ENCODE measurements around the gene FRMD3. TPM values are rescaled to one million over a fixed set of nuclear protein-coding genes. Genes with fewer than 3 reads are reported as not detected.

Gene FRMD3
- total RNA-seq, 1 experiment from 2014 or later = 1.4 TPM

- POLR2A ChIA-PET = no interaction called here
- no peak for TF ChIP-seq NFE2L1 (CRISPR knock-in tag; IDR thresholded peaks at IDR 0.05)
- no peak for TF ChIP-seq RELA (CRISPR knock-in tag; IDR thresholded peaks at IDR 0.05; ENCODE audit: borderline replicate concordance)
- no peak for TF ChIP-seq GTF2I (CRISPR knock-in tag; conservative IDR thresholded peaks at IDR 0.05)
- no peak for TF ChIP-seq ZNF232 (CRISPR knock-in tag; IDR thresholded peaks at IDR 0.05)
- no peak for TF ChIP-seq ZNF396 (CRISPR knock-in tag; IDR thresholded peaks at IDR 0.05; ENCODE audit: borderline replicate concordance)
- TF ChIP-seq SMAD4 (CRISPR knock-in tag; IDR thresholded peaks at IDR 0.05) = no peak
- no peak for TF ChIP-seq CTCF (IDR thresholded peaks at IDR 0.05)
- no peak for TF ChIP-seq ZNF671 (CRISPR knock-in tag; IDR thresholded peaks at IDR 0.05)
- TF ChIP-seq ARID4B (CRISPR knock-in tag; IDR thresholded peaks at IDR 0.05; ENCODE audit: borderline replicate concordance) = no peak
- TF ChIP-seq JAZF1 (CRISPR knock-in tag; IDR thresholded peaks at IDR 0.05) = no peak
- TF ChIP-seq E2F1 (CRISPR knock-in tag; IDR thresholded peaks at IDR 0.05) = no peak
- TF ChIP-seq ZSCAN18 (CRISPR knock-in tag; IDR thresholded peaks at IDR 0.05) = no peak
- H3K27me3 Mint-ChIP-seq (ENCODE audit: low read depth) = no peaks in the 10 kb centered on the region
- H3K9me3 Mint-ChIP-seq = no peaks in the 10 kb centered on the region
- DNase-seq (ENCODE audit: low spot score) (no peak), ATAC-seq (no peak; the same call in 1 of the 2 replicates)
- no peaks in the 10 kb centered on the region for H3K36me3 Mint-ChIP-seq
- no peak overlapping the region for H3K27ac Mint-ChIP-seq
- CTCF ChIA-PET = interaction anchor here (1.2 kb wide), 1 partner anchor 30 kb away, joined by 6 read pairs; no protein-coding TSS in a partner anchor
- peaks cover 4% of the 10 kb centered on the region; the same call in 1 of the 2 replicates for H3K4me1 Mint-ChIP-seq
- H3K4me3 Mint-ChIP-seq = no peak overlapping the region
These were observed 233.5 kb downstream of the FRMD3 start for GRCh38 chr9:83304686-83305085.

GRCh38 chr9:83299571-83299970 lies 238.6 kb downstream of the FRMD3 start:
- Mint-ChIP-seq H3K36me3 (no peaks in the 10 kb centered on the region), H3K9me3 (no peaks in the 10 kb centered on the region), H3K27ac (no peak overlapping the region), H3K27me3 (ENCODE audit: low read depth) (no peaks in the 10 kb centered on the region), H3K4me1 (0 out of 2 replicates have a peak, but pooled peaks cover under 1% of the 10 kb centered on the region), H3K4me3 (no peak overlapping the region)
- no peak for DNase-seq (ENCODE audit: low spot score)
- ChIA-PET POLR2A (no interaction called here), CTCF (no interaction called here)
- ATAC-seq = no peak
- TF ChIP-seq CDX4 (CRISPR knock-in tag; IDR thresholded peaks at IDR 0.05; ENCODE audit: borderline replicate concordance) (no peak), FOXP1 (CRISPR knock-in tag; IDR thresholded peaks at IDR 0.05; ENCODE audit: borderline replicate concordance) (no peak), TP53 (CRISPR knock-in tag; IDR thresholded peaks at IDR 0.05) (no peak), MLX (CRISPR knock-in tag; IDR thresholded peaks at IDR 0.05) (no peak), TEAD1 (CRISPR knock-in tag; IDR thresholded peaks at IDR 0.05) (no peak), SMAD3 (CRISPR knock-in tag; IDR thresholded peaks at IDR 0.05; ENCODE audit: borderline replicate concordance) (no peak), MXD4 (CRISPR knock-in tag; IDR thresholded peaks at IDR 0.05; ENCODE audit: borderline replicate concordance) (no peak), E2F4 (CRISPR knock-in tag; IDR thresholded peaks at IDR 0.05; ENCODE audit: borderline replicate concordance, low read depth) (no peak), CTCF (IDR thresholded peaks at IDR 0.05) (no peak), ZSCAN18 (CRISPR knock-in tag; IDR thresholded peaks at IDR 0.05) (no peak)

Data from WTC11 (cell line).